Smooth muscle cell (in vitro differentiated cells): ENCODE results near the gene CFAP410. TPM values are rescaled to one million over a fixed set of nuclear protein-coding genes. Genes with fewer than 3 reads are reported as not detected.
A peak's percentile ranks its signal among the peaks of the same experiment; 100 is the strongest.
"Not testable (repeated sequence)": the region's sequence is repeated elsewhere in the genome, so short reads cannot be mapped to it uniquely, and the experiment has no call there.

Experiments
- DNase-seq: peaks from one replicate; lab custom pipeline; 2025; ENCODE audit not compliant: unreplicated experiment; lab: John Stamatoyannopoulos, UW
- H2AFZ ChIP-seq: fragments of 200-600 bp; sonication (generic); 2 replicates; pipeline ENCODE4 v1.6.0; 2016; ENCODE audit warnings: antibody characterized with exemption, low read depth, mild to moderate bottlenecking
- H3F3A ChIP-seq: fragments of 200-600 bp; sonication (generic); 2 replicates; pipeline ENCODE4 v1.6.0; 2017; ENCODE audit warnings: antibody characterized with exemption, low read depth
- H3K27ac ChIP-seq: fragments of 200-600 bp; sonication (generic); 2 replicates; pipeline ENCODE4 v1.5.1; 2016; ENCODE audit warnings: low read depth, mild to moderate bottlenecking
- H3K27me3 ChIP-seq: fragments of 200-600 bp; sonication (generic); 2 replicates; pipeline ENCODE4 v1.6.1; 2016; ENCODE audit warnings: low read depth, mild to moderate bottlenecking
- H3K36me3 ChIP-seq: fragments of 200-600 bp; sonication (generic); 2 replicates; pipeline ENCODE4 v1.5.1; 2016; ENCODE audit warnings: low read depth
- H3K4me1 ChIP-seq: fragments of 200-600 bp; sonication (generic); 2 replicates; pipeline ENCODE4 v1.5.1; 2016; ENCODE audit warnings: low read depth
- H3K4me2 ChIP-seq: fragments of 200-600 bp; sonication (generic); 2 replicates; pipeline ENCODE4 v1.6.0; 2016; ENCODE audit warnings: mild to moderate bottlenecking
- H3K4me3 ChIP-seq: fragments of 200-600 bp; sonication (generic); 2 replicates; pipeline ENCODE4 v1.5.1; 2016; ENCODE audit warnings: mild to moderate bottlenecking
- H3K79me2 ChIP-seq: fragments of 200-600 bp; sonication (generic); 2 replicates; pipeline ENCODE4 v1.6.0; 2016; ENCODE audit warnings: low read depth, mild to moderate bottlenecking
- H3K9ac ChIP-seq: fragments of 200-600 bp; sonication (generic); 2 replicates; pipeline ENCODE4 v1.6.0; 2016; ENCODE audit warnings: low read depth
- H3K9me3 ChIP-seq: fragments of 200-600 bp; sonication (generic); replicated peaks from 2 replicates; pipeline ENCODE4 v1.5.1; 2016; ENCODE audit warnings: low read depth
- H4K20me1 ChIP-seq: fragments of 200-600 bp; sonication (generic); 2 replicates; pipeline ENCODE4 v1.6.0; 2016; ENCODE audit warnings: low read depth
- CTCF ChIP-seq: fragments of 200-600 bp; sonication (generic); IDR thresholded peaks from 2 replicates; pipeline ENCODE4 v1.5.1; 2017; ENCODE audit warnings: borderline replicate concordance, mild to moderate bottlenecking, antibody characterized with exemption; ENCODE audit not compliant: insufficient read depth, poor library complexity, severe bottlenecking
- WGBS: methylation state at CpG from one replicate; pipeline ENCODE4 v1.1.7; 2016; ENCODE audit warnings: low lambda C conversion rate; 5-methylcytosine and 5-hydroxymethylcytosine counted together
- polyA plus RNA-seq: library from polyadenylated mRNA; unstranded; fragments of >200 nt; fragmentation: Nextera tagmentation; extraction: Ambion mirVana; gene quantifications from 2 replicates; pipeline ENCODE4 v1.2.1, GENCODE V29; 2016
- total RNA-seq: library from RNA; depleted of rRNA; stranded (reverse); fragments of >200 nt; gene quantifications from 2 replicates; pipeline ENCODE4 v1.2.3, GENCODE V29; 2014

CFAP410 gene
- total and polyA plus RNA-seq, 2 experiments from 2014 or later, result 6.5 to 21.7 TPM

GRCh38 chr21:44302573-44303401 lies 36.4 kb downstream of the CFAP410 start:
- peaks cover 14% of the 10 kb centered on the region for H3K4me1 ChIP-seq
- not testable (repeated sequence) for H3K9ac ChIP-seq, H3F3A ChIP-seq, DNase-seq, H3K9me3 ChIP-seq, H3K36me3 ChIP-seq, H3K27ac ChIP-seq, H3K4me2 ChIP-seq, H3K27me3 ChIP-seq, H2AFZ ChIP-seq, H3K4me3 ChIP-seq
- TF ChIP-seq CTCF, result peak; percentile 11
- WGBS, result 95% methylated on average over 23 of the region's 23 CpGs
- peaks cover 73% of the 10 kb centered on the region for H4K20me1 ChIP-seq
- peaks cover 58% of the 10 kb centered on the region for H3K79me2 ChIP-seq

- H3F3A ChIP-seq, result no peaks in the 10 kb centered on the region
- no peak for DNase-seq
- no peak overlapping the region for H3K4me2 ChIP-seq
- no peak overlapping the region for H2AFZ ChIP-seq
- no peak overlapping the region for H3K27ac ChIP-seq
- peaks cover 14% of the 10 kb centered on the region for H3K4me1 ChIP-seq
- no peak for TF ChIP-seq CTCF
- H3K4me3 ChIP-seq, result no peak overlapping the region
- H3K36me3 ChIP-seq, result no peaks in the 10 kb centered on the region
- peaks cover 53% of the 10 kb centered on the region for H3K79me2 ChIP-seq
- peaks cover 65% of the 10 kb centered on the region for H4K20me1 ChIP-seq
- H3K9me3 ChIP-seq, result no peaks in the 10 kb centered on the region
- H3K9ac ChIP-seq, result no peak overlapping the region
- no peaks in the 10 kb centered on the region for H3K27me3 ChIP-seq
- 95% methylated on average over 9 of the region's 9 CpGs for WGBS
Measured at GRCh38 chr21:44301961-44302406, 37.2 kb downstream of the CFAP410 start.

GRCh38 chr21:44301141-44301540 lies 38.0 kb downstream of the CFAP410 start:
- H3F3A ChIP-seq, result no peaks in the 10 kb centered on the region
- no peak overlapping the region for H3K27ac ChIP-seq
- H3K79me2 ChIP-seq, result peaks cover 51% of the 10 kb centered on the region
- peak overlapping the region; percentile 82 for H3K4me3 ChIP-seq
- peak overlapping the region; percentile 100 for H3K4me2 ChIP-seq
- H4K20me1 ChIP-seq, result peaks cover 57% of the 10 kb centered on the region
- WGBS, result 86% methylated on average over 13 of the region's 13 CpGs
- no peaks in the 10 kb centered on the region for H3K36me3 ChIP-seq
- H3K9ac ChIP-seq, result no peak overlapping the region
- H3K9me3 ChIP-seq, result no peaks in the 10 kb centered on the region
- TF ChIP-seq CTCF, result no peak
- H2AFZ ChIP-seq, result no peak overlapping the region
- DNase-seq, result no peak
- no peaks in the 10 kb centered on the region for H3K27me3 ChIP-seq
- peaks cover 14% of the 10 kb centered on the region for H3K4me1 ChIP-seq
